ENCODE measurements around the gene MYOZ2.

The MYOZ2 gene

DNA sequence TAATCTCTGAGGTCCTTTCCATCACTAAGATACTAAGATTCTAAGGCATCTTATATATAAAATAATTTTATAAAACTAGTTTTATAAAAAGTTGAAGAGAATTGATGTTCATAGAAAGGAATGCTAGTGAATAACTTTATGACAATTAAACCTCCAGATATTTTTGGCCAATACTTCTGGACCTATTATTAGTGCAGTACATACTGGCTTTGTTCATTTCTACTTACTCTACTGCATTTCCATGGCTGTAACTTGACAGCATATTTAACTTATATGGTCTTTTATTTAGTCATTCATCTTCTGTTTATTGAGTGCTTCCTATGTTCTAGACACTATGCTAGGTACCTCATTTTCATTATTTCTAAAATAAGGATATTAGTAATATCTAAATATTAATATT is 70.1 kb downstream of the MYOZ2 start:
- DNase-seq, result no peak

DNA sequence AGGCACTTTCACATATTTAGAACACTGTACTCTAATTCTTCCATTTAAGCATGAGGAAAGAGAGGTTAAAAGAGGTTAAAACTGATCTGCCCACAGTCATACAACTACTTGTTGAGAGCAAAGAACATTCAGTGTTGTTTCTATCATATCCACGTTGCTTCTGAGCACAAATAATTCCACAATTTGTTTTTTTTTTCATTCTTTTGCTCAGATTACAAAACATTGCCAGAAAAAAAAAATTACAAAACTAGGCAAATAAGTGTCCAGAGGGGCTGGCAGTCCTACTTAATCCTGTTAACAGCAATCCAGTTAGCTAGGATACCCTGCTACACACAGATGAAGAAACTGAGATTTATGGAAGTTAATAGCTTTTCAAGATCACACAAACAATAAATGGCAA is 70.5 kb downstream of the MYOZ2 start:
- DNase-seq, result no peak

GRCh38 chr4:119207051-119207450 is 71.4 kb downstream of the MYOZ2 start:
- DNase-seq, result no peak

- DNase-seq, result peak; percentile 92
Observed at GRCh38 chr4:119209077-119209476, 73.4 kb downstream of the MYOZ2 start.

DNA sequence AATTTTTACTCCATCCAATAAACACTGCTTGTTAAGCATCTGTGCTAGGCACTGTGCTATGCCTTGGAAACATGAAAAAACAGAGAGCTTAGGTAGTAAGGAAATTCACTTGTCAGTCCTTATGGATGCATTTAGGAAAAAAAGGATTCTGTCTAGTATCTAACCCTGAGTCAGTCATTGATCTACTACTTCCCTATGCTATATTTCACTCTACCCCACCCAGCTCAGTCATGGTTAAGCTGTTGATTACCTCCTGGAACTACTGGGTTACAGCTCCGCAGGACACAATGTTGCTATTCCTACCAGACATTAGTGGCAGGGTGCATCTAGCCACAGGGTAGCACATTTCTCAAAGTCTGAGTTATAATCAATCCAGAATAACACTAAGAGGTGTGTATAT is 74.0 kb downstream of the MYOZ2 start:
- DNase-seq, result no peak

DNA sequence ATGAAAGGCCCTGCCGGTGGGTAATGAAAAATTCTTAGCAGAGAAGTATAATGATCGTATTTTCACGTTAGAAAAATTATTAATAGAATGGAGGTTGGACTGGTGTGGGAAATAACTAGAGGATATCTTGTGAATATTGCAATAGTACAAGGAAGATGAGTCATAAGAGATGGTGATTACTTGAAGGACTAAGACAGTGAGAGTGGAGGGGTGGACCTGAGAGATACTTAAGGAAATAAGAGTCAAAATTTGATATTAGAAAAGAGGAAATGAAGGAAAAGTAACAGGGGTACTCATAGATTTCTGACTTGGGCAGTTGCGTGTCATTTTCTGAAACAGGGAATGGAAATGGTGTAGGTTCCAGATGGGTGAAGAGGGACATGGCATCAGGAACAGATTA is 75.1 kb downstream of the MYOZ2 start:
- DNase-seq, result peak; percentile 67

DNA sequence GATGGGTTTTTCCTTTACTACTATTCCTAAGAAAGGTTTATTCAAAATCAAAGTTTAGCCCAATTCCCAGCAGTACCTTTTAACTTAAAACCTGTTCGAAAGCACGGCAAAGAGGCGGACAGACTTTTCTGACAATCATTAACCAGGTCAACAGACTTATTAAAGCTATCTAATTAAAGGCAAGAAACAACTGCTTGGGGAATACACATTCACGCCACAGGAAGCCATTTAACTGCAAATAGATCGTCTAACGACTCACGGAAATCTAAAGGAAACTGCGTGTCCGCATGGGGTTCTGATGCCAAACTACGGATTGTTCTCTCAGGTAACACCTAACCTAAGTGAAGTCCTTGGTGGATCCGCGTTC is 76.2 kb downstream of the MYOZ2 start:
- DNase-seq, result no peak

GRCh38 chr4:119212234-119212963 is 76.8 kb downstream of the MYOZ2 start, which contains the start of gene USP53:
USP53 (plus strand) TSS chr4:119212713; CDS start chr4:119239760, 27,047 bp downstream.
- DNase-seq, result peak; percentile 90

DNA sequence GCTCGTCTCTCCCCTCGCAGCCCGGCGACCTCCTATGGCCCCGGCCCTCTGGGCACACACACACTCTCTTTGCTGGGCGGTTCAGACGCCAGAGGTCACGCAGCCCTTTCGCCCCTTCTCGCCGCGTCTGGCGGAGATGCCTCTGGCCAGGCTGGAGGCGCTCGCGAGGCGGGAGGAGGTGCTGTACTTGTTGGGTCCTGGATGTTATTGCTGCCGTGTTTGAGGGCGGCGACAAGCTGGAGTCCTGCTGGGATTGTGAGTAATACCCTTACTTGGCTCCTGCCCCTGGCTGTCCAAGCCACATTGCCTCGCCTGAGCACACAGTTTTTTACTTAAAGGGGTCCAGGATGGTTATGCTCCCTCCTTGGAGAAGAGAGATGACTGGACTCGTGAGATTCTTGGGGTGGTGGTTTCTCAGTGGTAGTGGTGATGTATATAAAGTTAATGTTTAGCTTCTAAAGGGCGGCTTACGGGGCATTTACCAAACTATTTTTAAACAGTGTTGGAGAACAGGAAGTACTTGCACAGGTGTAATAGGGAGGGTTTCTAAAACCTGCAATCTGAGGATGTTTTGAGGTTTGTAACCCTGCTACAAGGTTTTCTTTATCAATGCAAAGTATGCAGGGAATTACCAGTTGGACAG is 77.5 kb downstream of the MYOZ2 start:
- DNase-seq, result peak; percentile 85

DNA sequence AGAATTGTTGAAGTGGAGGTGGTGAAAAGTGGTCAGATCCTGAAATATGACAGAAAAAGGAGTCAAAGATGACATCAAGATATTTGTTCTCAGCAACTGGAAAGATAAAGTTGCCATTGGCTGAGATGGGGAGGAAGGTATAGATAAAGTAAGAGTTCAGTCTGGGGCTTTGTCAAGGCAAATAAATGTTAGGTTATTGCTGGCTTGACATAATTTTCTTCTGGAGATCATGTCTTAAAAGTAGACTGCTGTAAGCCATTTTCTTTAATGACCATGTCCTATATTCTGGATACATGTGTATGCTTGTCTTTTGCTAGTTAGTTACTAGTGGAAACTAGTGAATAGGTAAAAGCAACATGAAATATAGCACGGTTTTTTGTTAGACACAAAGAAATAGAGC is 82.5 kb downstream of the MYOZ2 start:
- DNase-seq, result no peak

- DNase-seq, result no peak
Observed at GRCh38 chr4:119221412-119221811, 85.8 kb downstream of the MYOZ2 start.

DNA sequence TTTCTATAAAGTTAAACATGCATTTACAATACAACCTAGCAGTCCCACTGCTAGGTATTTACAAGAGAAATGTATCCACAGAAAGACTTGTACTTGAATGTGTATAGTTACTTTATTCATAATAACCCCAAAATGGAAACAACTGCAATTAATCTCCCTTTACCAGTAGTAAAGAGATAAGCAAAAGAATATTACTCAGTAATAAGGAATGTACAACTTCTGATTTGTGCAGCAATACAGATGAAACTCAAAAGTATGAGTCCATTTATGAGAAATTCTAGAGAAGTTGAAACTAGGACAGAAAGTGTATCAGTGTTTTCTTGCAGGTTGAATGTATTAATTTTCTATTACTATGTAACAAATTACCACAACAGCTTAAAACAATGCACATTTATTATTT is 92.1 kb downstream of the MYOZ2 start:
- no peak for DNase-seq

DNA sequence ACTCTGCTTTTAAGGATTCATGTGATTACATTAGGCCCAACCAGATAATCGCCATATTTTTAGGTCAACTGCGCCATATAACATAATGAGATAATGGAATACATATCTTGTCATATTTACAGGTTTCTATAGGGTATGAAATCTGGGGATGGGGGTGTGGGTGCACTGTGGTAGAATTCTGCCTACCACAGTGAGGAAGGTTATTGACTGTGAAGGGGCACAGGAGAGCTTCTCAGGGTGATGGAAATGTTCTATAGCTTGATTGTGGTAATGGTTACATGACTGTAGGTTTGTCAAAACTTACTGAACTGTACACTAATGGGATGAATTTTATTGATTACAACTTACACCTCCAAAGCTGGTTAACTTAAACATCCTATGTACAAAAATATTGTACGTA is 92.8 kb downstream of the MYOZ2 start:
- DNase-seq, result no peak

DNA sequence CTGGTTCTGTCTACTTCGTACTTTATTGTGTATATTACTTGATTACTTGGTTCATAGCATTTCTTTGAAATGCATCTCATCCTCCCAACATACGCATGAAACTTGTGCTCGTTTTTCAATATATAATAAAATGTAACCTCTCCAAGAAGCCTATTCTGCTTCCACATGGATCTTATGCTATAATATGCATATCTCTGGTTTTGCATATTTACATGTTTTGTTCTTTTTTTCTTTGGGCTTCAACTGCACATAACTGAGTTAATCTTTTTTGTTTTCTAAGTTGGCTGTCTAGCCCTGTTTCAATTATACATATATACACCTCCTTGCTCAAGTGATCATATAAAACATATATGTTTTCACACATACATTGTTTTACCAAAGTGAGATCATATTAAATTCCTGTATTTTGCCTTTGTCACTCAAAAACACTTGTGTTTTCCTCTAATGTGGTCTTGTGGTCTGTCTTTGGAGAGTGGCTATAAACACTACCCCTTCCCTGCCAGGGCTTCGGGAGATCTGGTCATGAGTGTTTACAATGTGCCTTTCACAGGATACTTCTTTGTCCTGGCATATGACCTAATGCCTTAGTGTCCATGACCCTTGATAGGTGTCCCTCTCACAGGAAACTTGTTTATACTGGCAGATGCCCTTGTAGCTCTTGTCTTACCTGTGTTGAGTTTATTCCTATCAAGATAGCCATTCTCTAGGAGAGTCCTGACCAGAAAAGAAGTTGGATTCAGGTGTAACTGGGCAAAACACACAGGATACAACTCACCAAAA is 94.5 kb downstream of the MYOZ2 start:
- no peak for DNase-seq

GRCh38 chr4:119231491-119231890 is 95.9 kb downstream of the MYOZ2 start:
- DNase-seq, result no peak

DNA sequence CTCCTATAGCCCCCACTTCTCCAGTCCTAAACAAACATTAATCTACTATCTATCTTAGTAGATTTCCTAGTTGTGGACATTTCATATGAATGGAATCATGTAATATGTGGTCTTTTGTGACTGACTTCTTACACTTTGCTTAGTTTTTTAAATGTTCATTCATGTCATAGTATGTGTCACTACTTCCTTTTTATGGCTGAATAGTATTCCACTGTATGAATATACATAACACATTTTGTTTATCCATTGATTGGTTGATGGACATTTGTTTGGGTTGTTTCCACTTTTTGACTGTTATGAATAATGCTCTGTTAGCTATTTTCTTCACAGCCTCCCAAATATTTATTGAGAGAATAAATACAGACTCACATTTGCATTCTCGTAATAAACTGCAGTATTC is 96.7 kb downstream of the MYOZ2 start:
- DNase-seq, result no peak

DNA sequence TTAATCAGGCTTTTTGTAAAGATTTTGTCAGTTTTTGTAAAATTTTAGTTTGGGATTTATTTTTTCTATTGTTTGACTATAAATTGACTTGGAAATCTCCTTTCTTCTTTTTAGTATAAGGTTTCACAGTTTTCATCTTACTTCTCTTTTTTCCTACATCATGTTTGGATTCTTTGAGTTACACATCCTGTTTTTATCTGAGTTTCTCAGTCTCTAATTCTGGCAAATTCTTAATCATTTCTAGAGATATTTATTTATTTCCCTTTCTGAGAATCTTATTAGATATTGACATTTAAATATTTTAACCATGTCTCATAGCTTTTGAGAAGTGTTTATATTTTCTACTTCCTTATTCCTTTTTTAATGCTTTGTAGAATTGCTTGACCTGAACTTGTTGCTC is 97.6 kb downstream of the MYOZ2 start:
- DNase-seq, result peak; percentile 47

- no peak for DNase-seq
Observed at GRCh38 chr4:119233750-119234149, 98.1 kb downstream of the MYOZ2 start.

DNA sequence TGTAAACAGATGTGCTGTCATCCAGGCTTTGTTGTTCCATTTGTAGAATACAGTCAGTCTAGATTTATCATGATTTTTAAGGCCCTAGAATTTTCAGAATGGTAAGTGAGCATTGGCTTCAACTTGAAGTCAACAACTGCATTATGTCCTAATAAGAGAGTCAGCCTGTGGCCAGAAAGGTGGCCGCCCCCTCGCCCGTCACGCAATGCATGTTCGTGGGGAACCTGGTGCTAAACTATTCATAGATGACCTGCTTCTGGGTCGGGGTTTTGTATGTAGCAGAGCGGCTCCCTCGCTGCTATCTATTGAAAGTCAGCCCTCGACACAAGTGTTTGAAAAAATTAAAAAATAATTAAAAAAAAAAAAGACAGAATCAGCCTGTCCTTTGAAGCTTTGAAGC is 101.6 kb downstream of the MYOZ2 start:
- DNase-seq, result no peak
